Measurements from ENCODE around the gene NPC1L1.

NPC1L1 gene

GRCh38 chr7:44537442-44537841, 3.7 kb downstream of the NPC1L1 start:
- Histone ChIP-seq H3K27me3 (ENCODE audit: insufficient read depth, low read depth) (no peaks in the 10 kb centered on the region), H3K36me3 (ENCODE audit: insufficient read depth) (no peaks in the 10 kb centered on the region), H3K79me2 (ENCODE audit: insufficient read depth, low read depth) (no peaks in the 10 kb centered on the region), H3K4me2 (no peak overlapping the region), H3K4me3 (IDR thresholded peaks at IDR 0.05; ENCODE audit: insufficient read depth, low read depth, low read length) (no peak overlapping the region), H3K9ac (no peak overlapping the region), H2AFZ (ENCODE audit: low read depth) (no peak overlapping the region), H4K20me1 (ENCODE audit: insufficient read depth) (no peaks in the 10 kb centered on the region), H3K27ac (no peak overlapping the region), H3K4me1 (ENCODE audit: low read depth, poor library complexity, severe bottlenecking) (no peaks in the 10 kb centered on the region)
- TF ChIP-seq CTCF (conservative IDR thresholded peaks at IDR 0.05; ENCODE audit: low read depth, low read length), result no peak

DNA sequence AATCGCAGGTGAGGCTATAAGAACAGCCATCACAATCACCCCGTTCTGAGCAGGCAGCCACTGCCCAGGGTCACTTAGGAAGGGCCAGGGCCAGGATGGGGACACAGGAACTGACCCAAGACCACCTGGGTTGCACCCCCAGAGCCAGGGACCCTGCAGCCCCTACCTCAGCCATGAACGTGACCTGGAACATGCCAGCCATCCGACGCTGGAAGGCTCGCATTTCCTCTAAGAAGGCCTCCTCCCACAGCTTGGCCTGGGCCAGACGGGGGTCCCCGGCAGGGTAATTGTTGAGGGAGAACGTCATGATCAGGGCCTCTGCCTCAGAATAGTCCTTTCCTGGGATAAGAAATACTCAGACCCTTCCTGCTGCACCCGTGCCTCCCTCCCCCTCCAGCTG, 5.0 kb downstream of the NPC1L1 start:
- Histone ChIP-seq H3K4me1 (ENCODE audit: low read depth, poor library complexity, severe bottlenecking) (no peaks in the 10 kb centered on the region), H3K36me3 (ENCODE audit: insufficient read depth) (no peaks in the 10 kb centered on the region), H3K79me2 (ENCODE audit: insufficient read depth, low read depth) (no peaks in the 10 kb centered on the region), H3K4me3 (IDR thresholded peaks at IDR 0.05; ENCODE audit: insufficient read depth, low read depth, low read length) (no peak overlapping the region), H4K20me1 (ENCODE audit: insufficient read depth) (no peaks in the 10 kb centered on the region), H3K9ac (no peak overlapping the region), H2AFZ (ENCODE audit: low read depth) (no peak overlapping the region), H3K4me2 (no peak overlapping the region), H3K27me3 (ENCODE audit: insufficient read depth, low read depth) (no peaks in the 10 kb centered on the region), H3K27ac (no peak overlapping the region)
- no peak for TF ChIP-seq CTCF (conservative IDR thresholded peaks at IDR 0.05; ENCODE audit: low read depth, low read length)

DNA sequence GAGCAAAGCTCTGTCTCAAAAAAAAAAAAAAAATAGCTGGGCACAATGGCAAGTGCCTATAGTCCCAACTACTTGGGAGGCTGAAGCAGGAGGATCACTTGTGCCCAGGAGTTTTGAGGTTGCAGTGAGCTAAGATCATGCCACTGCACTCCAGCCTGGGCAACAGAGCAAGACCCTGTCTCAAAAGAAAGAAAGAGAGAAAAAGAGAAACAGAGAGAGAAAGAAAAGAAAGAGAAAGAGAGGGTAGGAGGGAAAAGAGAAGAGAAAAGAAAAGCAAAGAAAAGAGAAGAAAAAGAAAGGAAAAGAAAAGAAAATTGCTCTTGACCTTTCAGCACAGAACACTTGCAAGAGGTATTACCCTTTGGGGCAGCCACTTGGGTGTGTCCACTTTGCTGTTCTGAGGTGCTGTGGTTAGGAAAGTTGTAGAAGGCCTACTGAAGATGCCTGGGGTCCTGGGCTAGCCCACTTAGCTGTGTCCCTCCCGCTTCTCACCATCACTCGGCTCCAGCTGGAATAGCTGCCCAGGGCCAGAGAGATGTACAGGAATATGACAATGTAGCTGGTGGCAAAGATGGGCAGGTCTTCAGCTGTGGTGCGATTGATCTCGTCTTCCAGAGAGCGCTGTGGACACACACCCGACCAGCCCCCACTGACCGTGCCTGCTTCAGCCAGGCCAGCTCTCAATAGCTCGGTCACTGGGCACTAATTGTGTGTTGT, 5.6 kb downstream of the NPC1L1 start:
- H3K36me3 ChIP-seq (ENCODE audit: insufficient read depth), result no peaks in the 10 kb centered on the region
- H3K4me3 ChIP-seq (IDR thresholded peaks at IDR 0.05; ENCODE audit: insufficient read depth, low read depth, low read length), result no peak overlapping the region
- no peaks in the 10 kb centered on the region for H4K20me1 ChIP-seq (ENCODE audit: insufficient read depth)
- no peaks in the 10 kb centered on the region for H3K27me3 ChIP-seq (ENCODE audit: insufficient read depth, low read depth)
- no peaks in the 10 kb centered on the region for H3K4me1 ChIP-seq (ENCODE audit: low read depth, poor library complexity, severe bottlenecking)
- no peak overlapping the region for H3K4me2 ChIP-seq
- H2AFZ ChIP-seq (ENCODE audit: low read depth), result no peak overlapping the region
- H3K27ac ChIP-seq, result no peak overlapping the region
- no peaks in the 10 kb centered on the region for H3K79me2 ChIP-seq (ENCODE audit: insufficient read depth, low read depth)
- H3K9ac ChIP-seq, result no peak overlapping the region
- no peak for TF ChIP-seq CTCF (conservative IDR thresholded peaks at IDR 0.05; ENCODE audit: low read depth, low read length)

- H3K27me3 ChIP-seq (ENCODE audit: insufficient read depth, low read depth), result no peaks in the 10 kb centered on the region
These were observed 6.6 kb downstream of the NPC1L1 start for GRCh38 chr7:44534501-44534900.

More at GRCh38 chr7:44534501-44534900, 6.6 kb downstream of the NPC1L1 start:
- peak; percentile 85 for TF ChIP-seq CTCF (conservative IDR thresholded peaks at IDR 0.05; ENCODE audit: low read depth, low read length)
- Histone ChIP-seq H3K9ac (no peak overlapping the region), H4K20me1 (ENCODE audit: insufficient read depth) (no peaks in the 10 kb centered on the region), H3K4me3 (IDR thresholded peaks at IDR 0.05; ENCODE audit: insufficient read depth, low read depth, low read length) (no peak overlapping the region), H3K36me3 (ENCODE audit: insufficient read depth) (no peaks in the 10 kb centered on the region), H2AFZ (ENCODE audit: low read depth) (no peak overlapping the region), H3K79me2 (ENCODE audit: insufficient read depth, low read depth) (no peaks in the 10 kb centered on the region), H3K4me2 (no peak overlapping the region), H3K4me1 (ENCODE audit: low read depth, poor library complexity, severe bottlenecking) (no peaks in the 10 kb centered on the region), H3K27ac (no peak overlapping the region)
